HepG2 (cell line): ENCODE data around the gene PDRG1. TPM values are rescaled to one million over a fixed set of nuclear protein-coding genes. Genes with fewer than 3 reads are reported as not detected.
A peak's percentile ranks its signal among the peaks of the same experiment; 100 is the strongest.

Source experiments
- ARNTL ChIP-seq: sonication (generic); formaldehyde crosslinking; IDR thresholded peaks from 2 replicates; pipeline ENCODE4 v1.4.0; 2020; ENCODE audit warnings: mild to moderate bottlenecking, missing genetic modification reagents
- CHD4 ChIP-seq: fragments of 200-600 bp; sonication (generic); IDR thresholded peaks from 2 replicates; pipeline ENCODE4 v1.7.0; 2017; ENCODE audit warnings: mild to moderate bottlenecking, low read length, borderline replicate concordance
- CREM ChIP-seq, 2 experiments: sonication (generic) in 1 of 2; formaldehyde crosslinking in 1 of 2; IDR thresholded peaks; 2 replicates each; pipeline versions ENCODE4 v1.4.0 to v1.6.1; 2016 to 2020; ENCODE audit warnings: antibody characterized with exemption in 1 of 2, mild to moderate bottlenecking in 1 of 2, missing genetic modification reagents in 1 of 2
- DR1 ChIP-seq: sonication (generic); formaldehyde crosslinking; IDR thresholded peaks from 2 replicates; pipeline ENCODE4 v1.8.0; 2021; ENCODE audit warnings: mild to moderate bottlenecking, missing genetic modification reagents, inconsistent platforms
- FOXJ3 ChIP-seq: sonication (generic); formaldehyde crosslinking; IDR thresholded peaks from 2 replicates; pipeline ENCODE4 v1.4.0; 2020; ENCODE audit warnings: missing genetic modification reagents, mild to moderate bottlenecking, borderline replicate concordance
- GTF3A ChIP-seq: sonication (generic); formaldehyde crosslinking; conservative IDR thresholded peaks from 2 replicates; pipeline ENCODE4 v1.4.0; 2020; ENCODE audit warnings: mild to moderate bottlenecking, missing genetic modification reagents
- GZF1 ChIP-seq: sonication (generic); formaldehyde crosslinking; IDR thresholded peaks from 2 replicates; pipeline ENCODE4 v1.5.1; 2020; ENCODE audit warnings: mild to moderate bottlenecking, missing genetic modification reagents
- HIVEP1 ChIP-seq: sonication (generic); formaldehyde crosslinking; IDR thresholded peaks from 2 replicates; pipeline ENCODE4 v1.4.0; 2020; ENCODE audit warnings: mild to moderate bottlenecking, missing genetic modification reagents
- HNRNPL ChIP-seq: fragments of 200-400 bp; formaldehyde crosslinking; IDR thresholded peaks from 2 replicates; pipeline ENCODE4 v1.6.1; 2017; ENCODE audit warnings: mild to moderate bottlenecking, low read depth, low read length
- IRF1 ChIP-seq: sonication (generic); formaldehyde crosslinking; IDR thresholded peaks from 2 replicates; pipeline ENCODE4 v1.4.0; 2020; ENCODE audit warnings: low read depth, mild to moderate bottlenecking, missing genetic modification reagents
- KLF11 ChIP-seq: IDR thresholded peaks from 2 replicates; pipeline ENCODE4 v1.6.1; 2016; ENCODE audit warnings: missing compliant biosample characterization
- KMT2A ChIP-seq: sonication (generic); formaldehyde crosslinking; IDR thresholded peaks from 2 replicates; pipeline ENCODE4 v1.4.0; 2020; ENCODE audit warnings: missing genetic modification reagents
- MATR3 ChIP-seq: sonication (generic); formaldehyde crosslinking; IDR thresholded peaks from 2 replicates; pipeline ENCODE4 v1.4.0; 2020; ENCODE audit warnings: missing genetic modification reagents
- MXI1 ChIP-seq: IDR thresholded peaks from 3 replicates; pipeline ENCODE4 v1.6.1; 2012; ENCODE audit warnings: low read depth, low read length, inconsistent platforms, borderline replicate concordance
- NFIB ChIP-seq: sonication (generic); formaldehyde crosslinking; IDR thresholded peaks from 2 replicates; pipeline ENCODE4 v1.9.0; 2021; ENCODE audit warnings: missing genetic modification reagents, mild to moderate bottlenecking, borderline replicate concordance
- RAD51 ChIP-seq: fragments of 450-650 bp; IDR thresholded peaks from 2 replicates; pipeline ENCODE4 v1.6.1; 2016; ENCODE audit warnings: borderline replicate concordance
- SALL1 ChIP-seq: sonication (generic); formaldehyde crosslinking; IDR thresholded peaks from 2 replicates; pipeline ENCODE4 v1.8.0; 2022; ENCODE audit warnings: mild to moderate bottlenecking, missing genetic modification reagents
- SPEN ChIP-seq: sonication (generic); formaldehyde crosslinking; IDR thresholded peaks from 2 replicates; pipeline ENCODE4 v1.5.1; 2020; ENCODE audit warnings: low read depth, mild to moderate bottlenecking, missing genetic modification reagents
- TCF12 ChIP-seq, 2 experiments: fragments of 450-650 bp in 1 of 2; sonication (generic) in 1 of 2; formaldehyde crosslinking in 1 of 2; IDR thresholded peaks; 2 replicates each; pipeline versions ENCODE4 v1.6.1 to v1.8.0; 2017 to 2022; ENCODE audit warnings: antibody characterized with exemption in 1 of 2, mild to moderate bottlenecking in 1 of 2, missing genetic modification reagents in 1 of 2, moderate library complexity in 1 of 2
- WIZ ChIP-seq: sonication (generic); formaldehyde crosslinking; IDR thresholded peaks from 2 replicates; pipeline ENCODE4 v1.5.1; 2020; ENCODE audit warnings: mild to moderate bottlenecking, missing genetic modification reagents
- ZBTB7B ChIP-seq: sonication (generic); formaldehyde crosslinking; IDR thresholded peaks from 2 replicates; pipeline ENCODE4 v1.4.0; 2020; ENCODE audit warnings: missing genetic modification reagents
- polyA plus RNA-seq, 8 experiments: library from polyadenylated mRNA; depleted of rRNA in 3 of 8; stranded (reverse) in 7 of 8; unstranded in 1 of 8; fragments of >200 nt; fragmentation: Illumina TruSeq in 4 of 8; extraction: Trizol in 4 of 8; gene quantifications; 2 replicates each; pipeline versions ENCODE4 v1.2.1 to v1.2.3, GENCODE V29; 2011 to 2016; ENCODE audit warnings: low read depth in 4 of 8, missing spikeins in 1 of 8, mixed read lengths in 1 of 8; ENCODE audit not compliant: insufficient read depth in 1 of 8
- total RNA-seq, 5 experiments: library from RNA; depleted of rRNA; stranded (reverse); fragments of >200 nt; fragmentation: Illumina TruSeq; extraction: Trizol; gene quantifications; 2 replicates each; pipeline ENCODE4 v1.2.3, GENCODE V29; 2016; ENCODE audit warnings: low read depth in 1 of 5
- TF ChIP-seq, protein P1 (sequence below), 2 experiments: fragments of 450-650 bp in 1 of 2; sonication (generic) in 1 of 2; formaldehyde crosslinking; IDR thresholded peaks; 2 replicates each; pipeline versions ENCODE4 v1.5.0 to v1.8.0; 2020 to 2022; ENCODE audit warnings: mild to moderate bottlenecking in 1 of 2, missing genetic modification reagents in 1 of 2
- TF ChIP-seq, protein P2 (sequence below): IDR thresholded peaks from 2 replicates; pipeline ENCODE4 v1.6.1; 2016; ENCODE audit warnings: mild to moderate bottlenecking
- TF ChIP-seq, protein P3 (sequence below): sonication (generic); formaldehyde crosslinking; IDR thresholded peaks from 2 replicates; pipeline ENCODE4 v1.8.1; 2023; ENCODE audit warnings: mild to moderate bottlenecking, missing genetic modification reagents

Gene PDRG1
- total and polyA plus RNA-seq, 2 of the 13 experiments (the other 11 are each of a cell fraction or from before 2014, with no cell fraction given) = 16.6 to 18.0 TPM

GRCh38 chr20:31968291-31969126 is 16.7 kb upstream of the PDRG1 start (continued):
- TF ChIP-seq HNRNPL = 0 out of 2 replicates have a peak, but pooled peaks have one; percentile 52
- TF ChIP-seq WIZ (CRISPR knock-in tag) = peak; percentile 100
- peak; percentile 100 for TF ChIP-seq ARNTL
- TF ChIP-seq KMT2A (CRISPR knock-in tag) = peak; percentile 100
- peak; percentile 99 for TF ChIP-seq GZF1
- peak; percentile 100 for TF ChIP-seq IRF1 (CRISPR knock-in tag)
- peak; percentile 99 for TF ChIP-seq GTF3A (CRISPR knock-in tag)
- no peak for TF ChIP-seq TCF12 (IDR thresholded peaks at IDR 0.05)
- TF ChIP-seq TCF12 (CRISPR knock-in tag; IDR thresholded peaks at IDR 0.05) = peak; percentile 100
- TF ChIP-seq ZBTB7B (CRISPR knock-in tag) = peak; percentile 100
- TF ChIP-seq CHD4 = no peak
- peak; percentile 100 for TF ChIP-seq KLF11 (CRISPR knock-in tag)
- TF ChIP-seq SPEN (CRISPR knock-in tag) = peak; percentile 100
- peak; percentile 100 for TF ChIP-seq NFIB (CRISPR knock-in tag)
- TF ChIP-seq HIVEP1 = peak; percentile 100
- TF ChIP-seq, protein P1, sequence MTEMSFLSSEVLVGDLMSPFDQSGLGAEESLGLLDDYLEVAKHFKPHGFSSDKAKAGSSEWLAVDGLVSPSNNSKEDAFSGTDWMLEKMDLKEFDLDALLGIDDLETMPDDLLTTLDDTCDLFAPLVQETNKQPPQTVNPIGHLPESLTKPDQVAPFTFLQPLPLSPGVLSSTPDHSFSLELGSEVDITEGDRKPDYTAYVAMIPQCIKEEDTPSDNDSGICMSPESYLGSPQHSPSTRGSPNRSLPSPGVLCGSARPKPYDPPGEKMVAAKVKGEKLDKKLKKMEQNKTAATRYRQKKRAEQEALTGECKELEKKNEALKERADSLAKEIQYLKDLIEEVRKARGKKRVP (CRISPR knock-in tag; IDR thresholded peaks at IDR 0.05) = peak in 1 of 2 experiments; percentile 98; a peak in 2 of 4 replicates
- peak; percentile 100 for TF ChIP-seq FOXJ3 (CRISPR knock-in tag)
- TF ChIP-seq RAD51 = no peak
- TF ChIP-seq, protein P2, sequence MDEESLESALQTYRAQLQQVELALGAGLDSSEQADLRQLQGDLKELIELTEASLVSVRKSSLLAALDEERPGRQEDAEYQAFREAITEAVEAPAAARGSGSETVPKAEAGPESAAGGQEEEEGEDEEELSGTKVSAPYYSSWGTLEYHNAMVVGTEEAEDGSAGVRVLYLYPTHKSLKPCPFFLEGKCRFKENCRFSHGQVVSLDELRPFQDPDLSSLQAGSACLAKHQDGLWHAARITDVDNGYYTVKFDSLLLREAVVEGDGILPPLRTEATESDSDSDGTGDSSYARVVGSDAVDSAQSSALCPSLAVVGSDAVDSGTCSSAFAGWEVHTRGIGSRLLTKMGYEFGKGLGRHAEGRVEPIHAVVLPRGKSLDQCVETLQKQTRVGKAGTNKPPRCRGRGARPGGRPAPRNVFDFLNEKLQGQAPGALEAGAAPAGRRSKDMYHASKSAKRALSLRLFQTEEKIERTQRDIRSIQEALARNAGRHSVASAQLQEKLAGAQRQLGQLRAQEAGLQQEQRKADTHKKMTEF (CRISPR knock-in tag) = peak; percentile 100
- TF ChIP-seq SALL1 = peak; percentile 100
- TF ChIP-seq, protein P3, sequence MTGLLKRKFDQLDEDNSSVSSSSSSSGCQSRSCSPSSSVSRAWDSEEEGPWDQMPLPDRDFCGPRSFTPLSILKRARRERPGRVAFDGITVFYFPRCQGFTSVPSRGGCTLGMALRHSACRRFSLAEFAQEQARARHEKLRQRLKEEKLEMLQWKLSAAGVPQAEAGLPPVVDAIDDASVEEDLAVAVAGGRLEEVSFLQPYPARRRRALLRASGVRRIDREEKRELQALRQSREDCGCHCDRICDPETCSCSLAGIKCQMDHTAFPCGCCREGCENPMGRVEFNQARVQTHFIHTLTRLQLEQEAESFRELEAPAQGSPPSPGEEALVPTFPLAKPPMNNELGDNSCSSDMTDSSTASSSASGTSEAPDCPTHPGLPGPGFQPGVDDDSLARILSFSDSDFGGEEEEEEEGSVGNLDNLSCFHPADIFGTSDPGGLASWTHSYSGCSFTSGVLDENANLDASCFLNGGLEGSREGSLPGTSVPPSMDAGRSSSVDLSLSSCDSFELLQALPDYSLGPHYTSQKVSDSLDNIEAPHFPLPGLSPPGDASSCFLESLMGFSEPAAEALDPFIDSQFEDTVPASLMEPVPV (CRISPR knock-in tag) = peak; percentile 100
- TF ChIP-seq MATR3 (CRISPR knock-in tag) = peak; percentile 99; the same call in 1 of the 2 replicates
- TF ChIP-seq MXI1 = peak; percentile 97
- peak; percentile 100 for TF ChIP-seq DR1 (CRISPR knock-in tag)
- TF ChIP-seq CREM (IDR thresholded peaks at IDR 0.05) = no peak
- peak; percentile 97 for TF ChIP-seq CREM (CRISPR knock-in tag; IDR thresholded peaks at IDR 0.05)
